ENCODE results near the gene ADGRF1. TPM values are rescaled to one million over a fixed set of nuclear protein-coding genes. Genes with fewer than 3 reads are reported as not detected.
"Not testable (repeated sequence)": the region's sequence is repeated elsewhere in the genome, so short reads cannot be mapped to it uniquely, and the experiment has no call there.

Gene ADGRF1
- total RNA-seq: under 1 TPM in 2 of 5 donors, not detected in 3; 0.19 to 0.32 TPM
- total RNA-seq (2013): not detected
- total RNA-seq: 0 to 0.17 (median 0) reads per million in 29 experiments

DNA sequence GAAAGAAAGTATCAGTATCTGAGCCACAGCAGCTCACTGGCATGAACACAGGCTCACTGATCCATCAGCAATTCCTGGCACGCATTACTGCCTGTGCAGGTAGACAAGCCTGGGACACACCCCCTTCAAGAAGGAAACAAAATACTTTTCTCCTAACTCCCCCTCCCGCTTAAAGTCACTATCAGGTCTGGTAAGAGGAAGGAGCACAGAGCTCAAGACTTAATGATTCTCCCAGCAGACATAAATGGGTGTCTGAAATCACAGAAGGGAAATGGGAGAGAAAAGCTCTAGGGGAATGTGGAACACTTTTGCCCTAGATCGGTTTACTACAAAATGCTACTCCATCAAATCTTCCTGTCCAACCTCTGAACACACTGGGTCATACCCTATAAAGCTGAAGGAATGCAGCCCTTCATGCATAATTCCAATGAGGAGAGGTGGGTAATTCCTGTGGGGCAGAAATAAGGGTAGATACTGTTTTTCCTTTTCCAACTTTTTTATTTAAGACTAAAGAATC is at the start of gene ADGRF1:
ADGRF1 (minus strand) TSS at position 58 of the 517 bp plus-strand sequence. CDS start 13,271 bp downstream, outside the sequence.
- no peak within 1 kb of the TSS for H3K27ac Mint-ChIP-seq
- Histone ChIP-seq H3K27ac (ENCODE audit: low read length) (no peak within 1 kb of the TSS), H3K4me3 (ENCODE audit: control insufficient read depth in 1 of 2, extremely low read depth in 1 of 2, low read length in 1 of 2) (no peak within 1 kb of the TSS), H3K27me3 (replicated peaks in 1 of 2; ENCODE audit: control insufficient read depth in 2 of 2, extremely low read depth in 1 of 2, insufficient read depth in 2 of 2, low read length in 1 of 2) (no peaks in the 10 kb centered on the region), H3K36me3 (ENCODE audit: control insufficient read depth in 2 of 2, extremely low read depth in 1 of 2, insufficient read depth in 1 of 2, low read length in 1 of 2) (no peaks in the 10 kb centered on the region), H3K4me1 (ENCODE audit: control insufficient read depth in 1 of 2, extremely low read depth in 1 of 2, insufficient read depth in 2 of 2, low read length in 2 of 2) (no peaks in the 10 kb centered on the region), H3K9me3 (no peaks in the 10 kb centered on the region)
- DNase-seq: no peak
- peaks cover 0 to 2% (median 0%) of the 10 kb centered on the region in 3 donors for H3K4me1 Mint-ChIP-seq
- H3K4me3 Mint-ChIP-seq: no peak within 1 kb of the TSS
- no peak for ATAC-seq (replicated peaks in 1 of 4)
- WGBS (ENCODE audit: insufficient coverage): no CpG with 5 or more reads among the region's 3 CpGs
- H3K27me3 Mint-ChIP-seq: peaks cover 4 to 18% of the 10 kb centered on the region in 2 donors
- ChIA-PET POLR2A (no interaction called here), CTCF (no interaction called here)
- H3K9me3 Mint-ChIP-seq: no peaks in the 10 kb centered on the region
- no peaks in the 10 kb centered on the region for H3K36me3 Mint-ChIP-seq

DNA sequence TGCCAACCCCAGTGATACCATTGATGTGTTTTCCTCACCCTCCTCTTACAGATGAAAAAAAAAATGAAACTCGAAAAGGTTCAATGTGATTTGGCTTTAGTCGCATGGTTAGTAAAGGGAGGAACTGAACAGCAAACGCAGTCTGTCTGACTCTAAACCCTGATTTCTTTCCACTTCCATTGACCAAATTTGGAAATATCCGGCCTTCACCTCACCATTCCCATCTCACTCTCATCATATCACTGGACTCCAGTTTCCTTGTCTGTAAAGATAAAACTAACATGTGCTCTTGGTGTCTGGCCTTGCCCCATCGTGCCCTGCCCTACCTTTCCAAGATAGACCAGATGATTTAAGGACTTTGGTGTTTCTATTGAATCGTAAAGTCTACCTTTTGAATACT is 48.7 kb upstream of the ADGRF1 start:
- ATAC-seq (replicated peaks in 1 of 4): no peak
- Histone ChIP-seq H3K27ac (ENCODE audit: low read length) (no peak overlapping the region), H3K9me3 (no peaks in the 10 kb centered on the region), H3K4me1 (ENCODE audit: control insufficient read depth in 1 of 2, extremely low read depth in 1 of 2, insufficient read depth in 2 of 2, low read length in 2 of 2) (no peaks in the 10 kb centered on the region), H3K36me3 (ENCODE audit: control insufficient read depth in 2 of 2, extremely low read depth in 1 of 2, insufficient read depth in 1 of 2, low read length in 1 of 2) (no peaks in the 10 kb centered on the region), H3K4me3 (ENCODE audit: control insufficient read depth in 1 of 2, extremely low read depth in 1 of 2, low read length in 1 of 2) (no peak overlapping the region), H3K27me3 (replicated peaks in 1 of 2; ENCODE audit: control insufficient read depth in 2 of 2, extremely low read depth in 1 of 2, insufficient read depth in 2 of 2, low read length in 1 of 2) (peaks cover 0 to 3% of the 10 kb centered on the region in 2 experiments)
- Mint-ChIP-seq H3K27ac (no peak overlapping the region), H3K4me3 (no peak overlapping the region), H3K4me1 (no peaks in the 10 kb centered on the region), H3K9me3 (no peaks in the 10 kb centered on the region), H3K27me3 (peaks cover 0 to 8% of the 10 kb centered on the region in 2 donors), H3K36me3 (no peaks in the 10 kb centered on the region)
- CTCF ChIA-PET: no interaction called here
- POLR2A ChIA-PET: no interaction called here
- no peak for DNase-seq
- WGBS (ENCODE audit: insufficient coverage): 90% methylated on average over 1 of the region's 6 CpGs

GRCh38 chr6:47089473-47089872 is 47.3 kb upstream of the ADGRF1 start:
- H3K27me3 Mint-ChIP-seq; H3K4me3 Mint-ChIP-seq; ATAC-seq (replicated peaks in 1 of 4); H3K36me3 ChIP-seq (ENCODE audit: control insufficient read depth in 2 of 2, extremely low read depth in 1 of 2, insufficient read depth in 1 of 2, low read length in 1 of 2); H3K27me3 ChIP-seq (replicated peaks in 1 of 2; ENCODE audit: control insufficient read depth in 2 of 2, extremely low read depth in 1 of 2, insufficient read depth in 2 of 2, low read length in 1 of 2); H3K36me3 Mint-ChIP-seq; H3K27ac ChIP-seq (ENCODE audit: low read length); DNase-seq; CTCF ChIA-PET; POLR2A ChIA-PET; H3K4me1 Mint-ChIP-seq; H3K4me3 ChIP-seq (ENCODE audit: control insufficient read depth in 1 of 2, extremely low read depth in 1 of 2, low read length in 1 of 2); H3K9me3 ChIP-seq; H3K4me1 ChIP-seq (ENCODE audit: control insufficient read depth in 1 of 2, extremely low read depth in 1 of 2, insufficient read depth in 2 of 2, low read length in 2 of 2); H3K9me3 Mint-ChIP-seq; H3K27ac Mint-ChIP-seq: not testable (repeated sequence)
- WGBS (ENCODE audit: insufficient coverage): 100% methylated on average over 1 of the region's 4 CpGs

DNA sequence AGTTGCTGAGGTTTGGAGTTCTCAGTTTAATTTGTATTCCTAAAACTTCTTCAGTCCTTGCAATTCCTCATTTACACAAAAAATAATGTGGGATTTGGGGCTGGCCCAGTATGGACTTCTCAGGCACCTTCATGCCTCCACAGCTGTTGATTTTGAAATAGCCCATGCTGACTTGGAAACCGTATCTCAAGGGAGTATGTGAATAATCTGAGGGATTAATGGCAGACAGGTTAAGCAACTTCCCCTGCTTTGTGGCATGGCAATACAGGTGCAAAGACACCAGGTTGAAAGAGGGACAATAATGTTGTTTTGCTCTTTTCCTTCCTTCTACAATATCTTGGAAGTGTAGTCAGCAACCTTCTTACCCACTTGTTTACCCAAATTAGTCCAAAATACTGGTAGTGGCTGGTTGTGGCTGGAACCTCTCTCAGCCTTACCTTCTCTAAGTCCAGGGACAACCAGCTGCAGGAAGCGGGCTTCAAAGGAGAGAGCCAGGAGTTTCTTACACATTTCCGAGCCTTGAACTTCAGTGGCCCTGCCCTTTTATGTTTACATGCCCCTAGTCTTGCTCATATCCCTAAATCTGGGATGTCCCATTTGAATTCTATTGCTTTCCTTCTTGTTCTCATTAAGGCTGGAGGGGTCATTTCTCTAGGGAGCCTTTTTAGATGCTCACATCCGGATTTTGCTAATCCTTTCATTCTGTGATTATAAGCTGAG is 44.1 kb upstream of the ADGRF1 start:
- H3K27ac Mint-ChIP-seq: no peak overlapping the region

GRCh38 chr6:47084610-47085009 is 42.5 kb upstream of the ADGRF1 start:
- Mint-ChIP-seq H3K27ac (no peak overlapping the region), H3K9me3 (no peaks in the 10 kb centered on the region), H3K4me1 (no peaks in the 10 kb centered on the region), H3K27me3 (peaks cover 2 to 5% of the 10 kb centered on the region in 2 donors), H3K36me3 (no peaks in the 10 kb centered on the region), H3K4me3 (no peak overlapping the region)
- DNase-seq: no peak
- WGBS (ENCODE audit: insufficient coverage): 93% methylated on average over 1 of the region's 2 CpGs
- CTCF ChIA-PET: no interaction called here
- H3K27ac ChIP-seq (ENCODE audit: low read length): no peak overlapping the region
- no peak for ATAC-seq (replicated peaks in 1 of 4)
- H3K36me3 ChIP-seq (ENCODE audit: control insufficient read depth in 2 of 2, extremely low read depth in 1 of 2, insufficient read depth in 1 of 2, low read length in 1 of 2): no peaks in the 10 kb centered on the region
- H3K27me3 ChIP-seq (replicated peaks in 1 of 2; ENCODE audit: control insufficient read depth in 2 of 2, extremely low read depth in 1 of 2, insufficient read depth in 2 of 2, low read length in 1 of 2): peaks cover 0 to 2% of the 10 kb centered on the region in 2 experiments
- no peak overlapping the region for H3K4me3 ChIP-seq (ENCODE audit: control insufficient read depth in 1 of 2, extremely low read depth in 1 of 2, low read length in 1 of 2)
- no peaks in the 10 kb centered on the region for H3K4me1 ChIP-seq (ENCODE audit: control insufficient read depth in 1 of 2, extremely low read depth in 1 of 2, insufficient read depth in 2 of 2, low read length in 2 of 2)
- POLR2A ChIA-PET: no interaction called here
- H3K9me3 ChIP-seq: no peaks in the 10 kb centered on the region

More for the DNA sequence above, 44.1 kb upstream of the ADGRF1 start:
- DNase-seq: no peak
- ChIA-PET CTCF (no interaction called here), POLR2A (no interaction called here)
- no peak for ATAC-seq (replicated peaks in 1 of 4)
- no peak overlapping the region for H3K4me3 Mint-ChIP-seq
- Histone ChIP-seq H3K36me3 (ENCODE audit: control insufficient read depth in 2 of 2, extremely low read depth in 1 of 2, insufficient read depth in 1 of 2, low read length in 1 of 2) (no peaks in the 10 kb centered on the region), H3K4me1 (ENCODE audit: control insufficient read depth in 1 of 2, extremely low read depth in 1 of 2, insufficient read depth in 2 of 2, low read length in 2 of 2) (no peaks in the 10 kb centered on the region), H3K27ac (ENCODE audit: low read length) (no peak overlapping the region), H3K4me3 (ENCODE audit: control insufficient read depth in 1 of 2, extremely low read depth in 1 of 2, low read length in 1 of 2) (no peak overlapping the region), H3K9me3 (no peaks in the 10 kb centered on the region), H3K27me3 (replicated peaks in 1 of 2; ENCODE audit: control insufficient read depth in 2 of 2, extremely low read depth in 1 of 2, insufficient read depth in 2 of 2, low read length in 1 of 2) (peaks cover 0 to 2% of the 10 kb centered on the region in 2 experiments)
- H3K36me3 Mint-ChIP-seq: no peaks in the 10 kb centered on the region
- no peaks in the 10 kb centered on the region for H3K9me3 Mint-ChIP-seq
- H3K4me1 Mint-ChIP-seq: no peaks in the 10 kb centered on the region
- H3K27me3 Mint-ChIP-seq: peaks cover 2 to 5% of the 10 kb centered on the region in 2 donors
- 81% methylated on average over 2 of the region's 4 CpGs for WGBS (ENCODE audit: insufficient coverage)

DNA sequence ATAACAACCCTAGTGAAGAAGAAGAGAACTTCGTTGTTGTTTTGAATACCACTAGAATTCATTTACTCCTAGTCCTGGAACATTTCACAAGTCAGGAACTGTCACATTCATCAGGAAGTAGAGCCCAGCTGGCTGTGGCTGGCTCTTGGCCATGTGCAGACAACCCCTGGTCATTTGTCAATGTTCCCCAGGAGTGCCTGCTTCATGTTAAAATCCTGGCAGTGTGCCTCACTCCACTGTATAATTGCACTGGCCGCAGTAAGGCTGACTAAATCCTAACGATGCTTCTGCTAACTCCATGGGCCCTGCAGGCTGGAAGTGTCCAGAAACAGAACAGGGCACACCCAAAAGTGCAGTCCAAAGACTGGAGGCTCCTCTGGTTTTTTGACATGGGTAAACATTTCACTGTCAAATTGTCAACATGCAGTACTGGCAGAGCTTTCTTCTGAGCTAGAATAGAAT is 41.5 kb upstream of the ADGRF1 start:
- Mint-ChIP-seq H3K27ac (no peak overlapping the region), H3K4me3 (no peak overlapping the region), H3K36me3 (no peaks in the 10 kb centered on the region), H3K9me3 (no peaks in the 10 kb centered on the region), H3K27me3 (peaks cover 2 to 5% of the 10 kb centered on the region in 2 donors), H3K4me1 (no peaks in the 10 kb centered on the region)
- Histone ChIP-seq H3K4me1 (ENCODE audit: control insufficient read depth in 1 of 2, extremely low read depth in 1 of 2, insufficient read depth in 2 of 2, low read length in 2 of 2) (no peaks in the 10 kb centered on the region), H3K27ac (ENCODE audit: low read length) (no peak overlapping the region), H3K4me3 (ENCODE audit: control insufficient read depth in 1 of 2, extremely low read depth in 1 of 2, low read length in 1 of 2) (no peak overlapping the region), H3K9me3 (no peaks in the 10 kb centered on the region), H3K27me3 (replicated peaks in 1 of 2; ENCODE audit: control insufficient read depth in 2 of 2, extremely low read depth in 1 of 2, insufficient read depth in 2 of 2, low read length in 1 of 2) (peaks cover 0 to 3% of the 10 kb centered on the region in 2 experiments), H3K36me3 (ENCODE audit: control insufficient read depth in 2 of 2, extremely low read depth in 1 of 2, insufficient read depth in 1 of 2, low read length in 1 of 2) (no peaks in the 10 kb centered on the region)
- POLR2A ChIA-PET: no interaction called here
- ATAC-seq (replicated peaks in 1 of 4): no peak
- DNase-seq: no peak
- 36% methylated on average over 3 of the region's 3 CpGs for WGBS (ENCODE audit: insufficient coverage)
- CTCF ChIA-PET: no interaction called here
